Body of pancreas (tissue), 4 donors: Measurements from ENCODE around the gene NCOA1. TPM values are rescaled to one million over a fixed set of nuclear protein-coding genes. Genes with fewer than 3 reads are reported as not detected.
"Not testable (repeated sequence)": the region's sequence is repeated elsewhere in the genome, so short reads cannot be mapped to it uniquely, and the experiment has no call there.

Source experiments
- ATAC-seq: fragments of 150-250 bp; one replicate; pipeline ENCODE4 v1.9.1; 2016
- DNase-seq, 4 donors: peaks; one replicate each; pipeline ENCODE4 v3.0.0-alpha.2; 2019
- H3K27ac ChIP-seq, 4 donors: fragments of 200-600 bp; sonication (generic); 1 replicate in 3 of 4; 2 replicates in 1 of 4; pipeline versions ENCODE4 v1.5.1 to v1.6.1; 2016 to 2019; ENCODE audit warnings: mild to moderate bottlenecking in 1 of 4, mixed read lengths in 1 of 4, moderate library complexity in 1 of 4
- H3K27me3 ChIP-seq, 2 donors: fragments of 200-600 bp; sonication (generic); one replicate each; pipeline ENCODE4 v1.6.0; 2016; ENCODE audit warnings: mild to moderate bottlenecking in 1 of 2
- H3K36me3 ChIP-seq, 2 donors: fragments of 200-600 bp; sonication (generic); replicated peaks in 1 of 2; 2 replicates each; pipeline ENCODE4 v1.5.1; 2016; ENCODE audit warnings: low read depth in 2 of 2; ENCODE audit not compliant: insufficient read depth in 1 of 2
- H3K4me1 ChIP-seq: fragments of 200-600 bp; sonication (generic); one replicate; pipeline ENCODE4 v1.6.0; 2016
- H3K4me3 ChIP-seq, 2 donors: fragments of 200-600 bp; sonication (generic); 1 replicate in 1 of 2; 2 replicates in 1 of 2; pipeline ENCODE4 v1.5.1; 2016 to 2019
- H3K9me3 ChIP-seq, 3 donors: fragments of 200-600 bp; sonication (generic); 1 replicate in 2 of 3; 2 replicates in 1 of 3; pipeline ENCODE4 v1.5.1; 2016
- CTCF ChIP-seq, 7 experiments: fragments of 450-650 bp in 4 of 7; fragments of 200-600 bp in 3 of 7; sonication (generic) in 3 of 7; IDR thresholded peaks; one replicate each; pipeline ENCODE4 v1.5.1; 2016 to 2019; ENCODE audit warnings: antibody characterized with exemption in 7 of 7
- POLR2A ChIP-seq, 3 donors: fragments of 450-650 bp; IDR thresholded peaks; one replicate each; pipeline ENCODE4 v1.6.1; 2016; ENCODE audit warnings: antibody characterized with exemption in 3 of 3, mild to moderate bottlenecking in 2 of 3
- WGBS, 2 donors: methylation state at CpG; one replicate each; pipeline ENCODE4 v1.1.5; 2017; 5-methylcytosine and 5-hydroxymethylcytosine counted together
- intact Hi-C: fragments of 100-400 bp; cut with DNase I; formaldehyde crosslinking; loops from one replicate; pipeline ENCODE4 v1.15.1; 2023
- total RNA-seq, 2 donors: library from RNA; depleted of rRNA; stranded (reverse); fragments of >200 nt; gene quantifications; one replicate each; pipeline ENCODE4 v1.1.0, GENCODE V29; 2016

Gene NCOA1
- total RNA-seq, 2 donors from 2014 or later, result 22.1 to 38.7 TPM

GRCh38 chr2:24521975-24522639 lies 31.1 kb downstream of the NCOA1 start:
- Histone ChIP-seq H3K9me3 (no peaks in the 10 kb centered on the region), H3K27ac (no peak overlapping the region), H3K36me3 (no peaks in the 10 kb centered on the region), H3K27me3 (no peaks in the 10 kb centered on the region), H3K4me3 (no peak overlapping the region), H3K4me1 (peaks cover 12% of the 10 kb centered on the region)
- no peak for DNase-seq
- 76 to 93% methylated on average over 3 of the region's 3 CpGs for WGBS, 2 donors
- intact Hi-C loops, result no loop called here
- ATAC-seq, result no peak
- no peak for TF ChIP-seq POLR2A (IDR thresholded peaks at IDR 0.05)
- no peak for TF ChIP-seq CTCF (IDR thresholded peaks at IDR 0.05)

DNA sequence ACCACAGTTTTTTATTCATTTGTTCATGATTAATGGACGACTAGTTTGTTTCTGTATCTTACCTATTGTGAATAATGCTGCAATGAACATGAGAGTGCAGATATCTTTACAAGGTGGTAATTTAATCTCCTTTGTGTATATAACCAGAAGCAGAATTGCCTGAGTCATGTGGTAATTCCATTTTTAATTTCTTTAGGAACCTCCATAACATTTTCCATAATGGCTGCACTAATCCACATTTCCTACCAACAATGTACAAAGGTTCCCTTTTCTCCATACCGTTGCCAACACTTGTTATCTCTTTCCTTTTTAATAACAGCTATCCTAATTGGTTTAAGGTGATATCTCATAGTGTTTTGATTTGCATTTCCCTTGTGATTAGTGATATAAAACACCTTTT lies 36.5 kb downstream of the NCOA1 start:
- WGBS, 2 donors, result 45 to 47% methylated on average over 2 of the region's 2 CpGs
- no peaks in the 10 kb centered on the region for H3K9me3 ChIP-seq
- H3K4me1 ChIP-seq, result no peaks in the 10 kb centered on the region
- ATAC-seq, result no peak
- DNase-seq, result no peak
- no peaks in the 10 kb centered on the region for H3K27me3 ChIP-seq
- H3K36me3 ChIP-seq, result no peaks in the 10 kb centered on the region
- H3K27ac ChIP-seq, result no peak overlapping the region
- intact Hi-C loops, result no loop called here
- H3K4me3 ChIP-seq, result no peak overlapping the region
- TF ChIP-seq POLR2A (IDR thresholded peaks at IDR 0.05), result no peak
- no peak for TF ChIP-seq CTCF (IDR thresholded peaks at IDR 0.05)

- H3K27me3 ChIP-seq, result no peaks in the 10 kb centered on the region
- ATAC-seq (no peak), DNase-seq (no peak)
- no peak overlapping the region for H3K27ac ChIP-seq
- no peaks in the 10 kb centered on the region for H3K4me1 ChIP-seq
- no peaks in the 10 kb centered on the region for H3K36me3 ChIP-seq
- H3K4me3 ChIP-seq, result no peak overlapping the region
- intact Hi-C loops, result no loop called here
- TF ChIP-seq POLR2A (IDR thresholded peaks at IDR 0.05), result no peak
- no peak for TF ChIP-seq CTCF (IDR thresholded peaks at IDR 0.05)
- H3K9me3 ChIP-seq, result no peaks in the 10 kb centered on the region
These were observed 39.7 kb downstream of the NCOA1 start for GRCh38 chr2:24530796-24531195.

DNA sequence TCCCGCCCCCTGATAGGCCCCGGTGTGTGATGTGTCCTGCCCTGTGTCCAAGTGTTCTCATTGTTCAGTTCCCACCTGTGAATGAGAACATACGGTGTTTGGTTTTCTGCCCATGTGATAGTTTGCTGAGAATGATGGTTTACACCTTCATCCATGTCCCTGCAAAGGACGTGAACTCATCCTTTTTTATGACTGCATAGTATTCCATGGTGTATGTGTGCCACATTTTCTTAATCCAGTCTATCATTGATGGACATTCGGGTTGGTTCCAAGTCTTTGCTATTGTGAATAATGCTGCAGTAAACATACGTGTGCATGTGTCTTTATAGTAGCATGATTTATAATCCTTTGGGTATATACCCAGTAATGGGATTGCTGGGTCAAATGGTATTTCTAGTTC lies 40.6 kb downstream of the NCOA1 start:
- ATAC-seq, H3K4me3 ChIP-seq, H3K4me1 ChIP-seq, H3K27me3 ChIP-seq, intact Hi-C loops, H3K9me3 ChIP-seq, DNase-seq, H3K27ac ChIP-seq, H3K36me3 ChIP-seq: not testable (repeated sequence)
- 94 to 99% methylated on average over 6 of the region's 6 CpGs for WGBS, 2 donors

DNA sequence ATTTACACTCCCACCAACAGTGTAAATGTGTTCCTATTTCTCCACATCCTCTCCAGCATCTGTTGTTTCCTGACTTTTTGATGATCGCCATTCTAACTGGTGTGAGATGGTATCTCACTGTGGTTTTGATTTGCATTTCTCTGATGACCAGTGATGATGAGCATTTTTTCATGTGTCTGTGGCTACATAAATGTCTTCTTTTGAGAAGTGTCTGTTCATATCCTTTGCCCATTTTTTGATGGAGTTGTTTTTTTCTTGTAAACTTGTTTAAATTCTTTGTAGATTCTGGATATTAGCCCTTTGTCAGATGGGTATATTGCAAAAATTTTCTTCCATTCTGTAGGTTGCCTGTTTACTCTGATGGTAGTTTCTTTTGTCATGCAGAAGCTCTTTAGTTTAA lies 41.0 kb downstream of the NCOA1 start:
- H3K27me3 ChIP-seq, ATAC-seq, H3K36me3 ChIP-seq, intact Hi-C loops, DNase-seq, H3K27ac ChIP-seq, H3K4me3 ChIP-seq, H3K4me1 ChIP-seq, H3K9me3 ChIP-seq: not testable (repeated sequence)
- WGBS, 2 donors, result 88 to 100% methylated on average over 1 of the region's 1 CpG

- ATAC-seq, H3K4me1 ChIP-seq, H3K4me3 ChIP-seq, H3K9me3 ChIP-seq, H3K36me3 ChIP-seq, H3K27ac ChIP-seq, DNase-seq, intact Hi-C loops, H3K27me3 ChIP-seq: not testable (repeated sequence)
- 79 to 87% methylated on average over 3 of the region's 3 CpGs for WGBS, 2 donors
These were observed 42.5 kb downstream of the NCOA1 start for GRCh38 chr2:24533574-24533973.
